ENCODE results near the gene PLA2G12A. TPM values are rescaled to one million over a fixed set of nuclear protein-coding genes. Genes with fewer than 3 reads are reported as not detected.

The PLA2G12A gene
- 10 to 100 TPM; 15.6 to 33.2 (median 20.5) TPM for total RNA-seq

- no peaks in the 10 kb centered on the region for H3K9me3 ChIP-seq
- DNase-seq (ENCODE audit: low spot score in 2 of 2): peak; percentile 84 to 86
- 1% methylated on average over 17 of the region's 83 CpGs for WGBS
- no peaks in the 10 kb centered on the region for H3K27me3 ChIP-seq
- TF ChIP-seq POLR2AphosphoS5 (IDR thresholded peaks at IDR 0.05): no peak
- no peak for TF ChIP-seq POLR2A (IDR thresholded peaks at IDR 0.05)
- TF ChIP-seq EP300 (IDR thresholded peaks at IDR 0.05): no peak
- TF ChIP-seq, protein P1, sequence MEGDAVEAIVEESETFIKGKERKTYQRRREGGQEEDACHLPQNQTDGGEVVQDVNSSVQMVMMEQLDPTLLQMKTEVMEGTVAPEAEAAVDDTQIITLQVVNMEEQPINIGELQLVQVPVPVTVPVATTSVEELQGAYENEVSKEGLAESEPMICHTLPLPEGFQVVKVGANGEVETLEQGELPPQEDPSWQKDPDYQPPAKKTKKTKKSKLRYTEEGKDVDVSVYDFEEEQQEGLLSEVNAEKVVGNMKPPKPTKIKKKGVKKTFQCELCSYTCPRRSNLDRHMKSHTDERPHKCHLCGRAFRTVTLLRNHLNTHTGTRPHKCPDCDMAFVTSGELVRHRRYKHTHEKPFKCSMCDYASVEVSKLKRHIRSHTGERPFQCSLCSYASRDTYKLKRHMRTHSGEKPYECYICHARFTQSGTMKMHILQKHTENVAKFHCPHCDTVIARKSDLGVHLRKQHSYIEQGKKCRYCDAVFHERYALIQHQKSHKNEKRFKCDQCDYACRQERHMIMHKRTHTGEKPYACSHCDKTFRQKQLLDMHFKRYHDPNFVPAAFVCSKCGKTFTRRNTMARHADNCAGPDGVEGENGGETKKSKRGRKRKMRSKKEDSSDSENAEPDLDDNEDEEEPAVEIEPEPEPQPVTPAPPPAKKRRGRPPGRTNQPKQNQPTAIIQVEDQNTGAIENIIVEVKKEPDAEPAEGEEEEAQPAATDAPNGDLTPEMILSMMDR (IDR thresholded peaks at IDR 0.05): no peak
- H3K27ac ChIP-seq: peak within 1 kb of the TSS; percentile 65
- peak within 1 kb of the TSS; percentile 90 for H3K4me3 ChIP-seq
- peaks cover 24% of the 10 kb centered on the region for H3K4me1 ChIP-seq
- H3K36me3 ChIP-seq: no peaks in the 10 kb centered on the region
These were observed at the start of gene PLA2G12A for GRCh38 chr4:109729718-109730618. PLA2G12A (minus strand) TSS chr4:109730070; CDS start chr4:109729809, 261 bp downstream.

DNA sequence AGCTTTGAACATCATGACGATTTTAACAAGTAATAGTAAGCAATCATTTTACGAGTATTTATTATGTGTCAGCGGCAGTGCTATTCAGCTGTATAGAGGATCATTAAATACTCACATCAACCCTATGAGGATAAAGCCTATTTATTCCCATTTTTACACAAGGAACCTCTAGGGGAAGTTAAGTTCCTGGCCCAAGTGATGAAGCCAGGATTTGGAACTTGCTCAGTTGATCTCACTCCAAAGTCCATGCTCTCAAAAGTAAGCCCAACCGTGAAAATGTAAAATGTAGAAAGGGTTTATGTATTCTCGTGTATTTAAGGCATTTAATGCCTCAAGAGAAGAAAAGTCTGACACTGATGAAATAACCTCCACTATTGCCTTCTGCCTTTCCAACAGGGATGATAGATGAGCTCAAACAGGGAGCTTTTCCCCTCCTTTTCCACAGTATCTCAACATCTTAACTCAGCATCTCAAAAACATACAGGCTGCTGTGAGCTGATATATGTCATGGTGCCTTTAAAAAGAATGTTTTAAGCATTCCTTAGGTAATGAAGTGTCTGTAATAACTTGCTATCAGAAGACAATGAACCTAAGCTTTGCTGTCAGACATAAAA is 35.0 kb upstream of the PLA2G12A start:
- Histone ChIP-seq H3K27me3 (no peaks in the 10 kb centered on the region), H3K4me1 (no peaks in the 10 kb centered on the region), H3K36me3 (no peaks in the 10 kb centered on the region), H3K4me3 (no peak overlapping the region), H3K9me3 (no peaks in the 10 kb centered on the region), H3K27ac (no peak overlapping the region)
- no peak for DNase-seq (ENCODE audit: low spot score in 2 of 2)
- TF ChIP-seq EP300 (IDR thresholded peaks at IDR 0.05): no peak
- TF ChIP-seq, protein P1 (IDR thresholded peaks at IDR 0.05): no peak
- TF ChIP-seq POLR2AphosphoS5 (IDR thresholded peaks at IDR 0.05): no peak
- no peak for TF ChIP-seq POLR2A (IDR thresholded peaks at IDR 0.05)
- WGBS: 63% methylated on average over 5 of the region's 5 CpGs

DNA sequence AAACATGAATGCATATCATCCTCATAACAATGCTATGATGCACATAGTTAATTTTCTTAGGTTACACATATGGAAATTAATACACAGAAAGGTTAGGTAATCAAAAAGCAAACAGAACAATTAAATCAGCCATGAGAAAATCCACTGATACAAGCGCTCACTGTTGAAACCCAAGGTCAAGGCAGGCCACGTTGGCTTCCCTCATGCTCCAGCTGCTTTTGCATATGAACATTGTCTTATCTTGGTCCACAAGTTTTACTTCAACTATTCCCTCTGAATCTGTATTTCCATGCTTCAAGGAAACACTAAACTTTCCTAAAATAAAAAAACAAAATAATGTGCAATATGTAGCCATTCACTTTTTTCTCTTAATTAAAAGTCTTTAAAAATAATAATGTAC is 34.5 kb upstream of the PLA2G12A start:
- H3K9me3 ChIP-seq: no peaks in the 10 kb centered on the region
- H3K4me3 ChIP-seq: no peak overlapping the region
- no peak for DNase-seq (ENCODE audit: low spot score in 2 of 2)
- no peak for TF ChIP-seq POLR2AphosphoS5 (IDR thresholded peaks at IDR 0.05)
- TF ChIP-seq, protein P1 (IDR thresholded peaks at IDR 0.05): no peak
- TF ChIP-seq POLR2A (IDR thresholded peaks at IDR 0.05): no peak
- TF ChIP-seq EP300 (IDR thresholded peaks at IDR 0.05): no peak
- H3K27me3 ChIP-seq: no peaks in the 10 kb centered on the region
- no peak overlapping the region for H3K27ac ChIP-seq
- 74% methylated on average over 2 of the region's 2 CpGs for WGBS
- H3K36me3 ChIP-seq: no peaks in the 10 kb centered on the region
- no peaks in the 10 kb centered on the region for H3K4me1 ChIP-seq

GRCh38 chr4:109760682-109761081 is 30.8 kb upstream of the PLA2G12A start:
- TF ChIP-seq POLR2A (IDR thresholded peaks at IDR 0.05) (no peak), POLR2AphosphoS5 (IDR thresholded peaks at IDR 0.05) (no peak), EP300 (IDR thresholded peaks at IDR 0.05) (no peak)
- TF ChIP-seq, protein P1 (IDR thresholded peaks at IDR 0.05): no peak
- Histone ChIP-seq H3K9me3 (no peaks in the 10 kb centered on the region), H3K27ac (no peak overlapping the region), H3K36me3 (no peaks in the 10 kb centered on the region), H3K4me3 (no peak overlapping the region), H3K27me3 (no peaks in the 10 kb centered on the region), H3K4me1 (no peaks in the 10 kb centered on the region)
- no peak for DNase-seq (ENCODE audit: low spot score in 2 of 2)
- 78% methylated on average over 2 of the region's 2 CpGs for WGBS

DNA sequence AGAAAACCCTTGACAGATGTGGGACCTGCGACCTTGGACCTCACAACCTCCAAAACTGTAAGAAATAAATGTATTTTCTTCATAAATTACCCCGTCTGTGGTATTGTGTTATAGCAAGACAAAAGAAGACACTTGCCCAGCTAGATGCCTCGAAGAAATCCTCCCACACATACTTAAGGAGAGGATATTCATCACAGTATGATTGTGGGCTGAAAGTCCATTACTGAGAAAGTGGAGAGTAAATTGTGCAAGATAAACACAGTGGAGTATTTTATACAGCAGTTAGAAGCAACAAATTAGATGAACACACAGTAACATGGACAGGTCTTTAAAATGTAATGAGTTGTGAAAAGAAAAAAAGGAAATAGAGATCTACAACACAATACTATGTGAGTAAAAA is 25.8 kb upstream of the PLA2G12A start:
- DNase-seq (ENCODE audit: low spot score in 2 of 2): no peak
- 77% methylated on average over 3 of the region's 3 CpGs for WGBS
- no peak for TF ChIP-seq POLR2AphosphoS5 (IDR thresholded peaks at IDR 0.05)
- no peak for TF ChIP-seq EP300 (IDR thresholded peaks at IDR 0.05)
- TF ChIP-seq, protein P1 (IDR thresholded peaks at IDR 0.05): no peak
- TF ChIP-seq POLR2A (IDR thresholded peaks at IDR 0.05): no peak

More for the DNA sequence above, 25.8 kb upstream of the PLA2G12A start:
- H3K9me3 ChIP-seq: no peaks in the 10 kb centered on the region
- H3K27ac ChIP-seq: no peak overlapping the region
- H3K4me3 ChIP-seq: no peak overlapping the region
- no peaks in the 10 kb centered on the region for H3K27me3 ChIP-seq
- no peaks in the 10 kb centered on the region for H3K36me3 ChIP-seq
- H3K4me1 ChIP-seq: no peaks in the 10 kb centered on the region
